ENCODE results near the gene ZNF81.

GRCh38 chrX:47817897-47818296 is 18.8 kb upstream of the ZNF81 start:
- TF ChIP-seq CTCF (IDR thresholded peaks at IDR 0.05): no peak
- no peak for TF ChIP-seq POLR2A (IDR thresholded peaks at IDR 0.05)
